Measurements from ENCODE around the gene PXT1. TPM values are rescaled to one million over a fixed set of nuclear protein-coding genes. Genes with fewer than 3 reads are reported as not detected.
A peak's percentile ranks its signal among the peaks of the same experiment; 100 is the strongest.
"Not testable (repeated sequence)": the region's sequence is repeated elsewhere in the genome, so short reads cannot be mapped to it uniquely, and the experiment has no call there.

Gene PXT1
- total RNA-seq, 6 donors from 2014 or later = 0.09 to 0.15 TPM; not detected in 4

- no peaks in the 10 kb centered on the region for H3K36me3 ChIP-seq
- TF ChIP-seq CTCF (IDR thresholded peaks at IDR 0.05) = no peak
- TF ChIP-seq POLR2AphosphoS5 (IDR thresholded peaks at IDR 0.05) = no peak
- no peak for TF ChIP-seq EP300 (IDR thresholded peaks at IDR 0.05)
- no peak for TF ChIP-seq POLR2A (IDR thresholded peaks at IDR 0.05)
- ATAC-seq (ENCODE audit: low FRiP score in 2 of 2) (peak; percentile 65 to 87), DNase-seq (peak in 1 of 2 donors; percentile 79)
- 76 to 82% methylated on average over 8 to 14 of the region's 14 CpGs for WGBS, 2 donors
- H3K4me1 ChIP-seq = peaks cover 0 to 11% (median 4%) of the 10 kb centered on the region in 4 donors
- no peaks in the 10 kb centered on the region for H3K27me3 ChIP-seq
- H3K9me3 ChIP-seq = no peaks in the 10 kb centered on the region
- peak overlapping the region; percentile 9 to 81 (median 42) for H3K27ac ChIP-seq
- H3K4me3 ChIP-seq = no peak overlapping the region
Observed at GRCh38 chr6:36368921-36369865, 73.5 kb downstream of the PXT1 start.

- TF ChIP-seq POLR2AphosphoS5 (IDR thresholded peaks at IDR 0.05) (no peak), CTCF (IDR thresholded peaks at IDR 0.05) (no peak), EP300 (IDR thresholded peaks at IDR 0.05) (no peak), POLR2A (IDR thresholded peaks at IDR 0.05) (no peak)
- 76 to 83% methylated on average over 1 of the region's 1 CpG for WGBS, 2 donors
- no peak for ATAC-seq (ENCODE audit: low FRiP score in 2 of 2)
Observed at GRCh38 chr6:36368421-36368820, 74.2 kb downstream of the PXT1 start.

GRCh38 chr6:36367743-36368142 lies 74.9 kb downstream of the PXT1 start:
- 90 to 95% methylated on average over 3 of the region's 3 CpGs for WGBS, 2 donors
- no peaks in the 10 kb centered on the region for H3K9me3 ChIP-seq
- no peaks in the 10 kb centered on the region for H3K27me3 ChIP-seq
- no peak overlapping the region for H3K27ac ChIP-seq
- DNase-seq (no peak), ATAC-seq (ENCODE audit: low FRiP score in 2 of 2) (no peak)
- TF ChIP-seq EP300 (IDR thresholded peaks at IDR 0.05) (no peak), POLR2A (IDR thresholded peaks at IDR 0.05) (no peak), CTCF (IDR thresholded peaks at IDR 0.05) (no peak), POLR2AphosphoS5 (IDR thresholded peaks at IDR 0.05) (no peak)
- no peak overlapping the region for H3K4me3 ChIP-seq
- H3K4me1 ChIP-seq = peaks cover 0 to 11% (median 4%) of the 10 kb centered on the region in 4 donors
- H3K36me3 ChIP-seq = no peaks in the 10 kb centered on the region

More at GRCh38 chr6:36368421-36368820, 74.2 kb downstream of the PXT1 start:
- Histone ChIP-seq H3K9me3 (no peaks in the 10 kb centered on the region), H3K4me3 (no peak overlapping the region), H3K27me3 (no peaks in the 10 kb centered on the region), H3K36me3 (no peaks in the 10 kb centered on the region), H3K4me1 (peaks cover 0 to 11% (median 4%) of the 10 kb centered on the region in 4 donors), H3K27ac (peak overlapping the region in 1 of 4 donors; percentile 33)
- DNase-seq = no peak

- no peak overlapping the region for H3K27ac ChIP-seq
- TF ChIP-seq CTCF (IDR thresholded peaks at IDR 0.05) (no peak), POLR2AphosphoS5 (IDR thresholded peaks at IDR 0.05) (no peak), EP300 (IDR thresholded peaks at IDR 0.05) (no peak), POLR2A (IDR thresholded peaks at IDR 0.05) (no peak)
- ATAC-seq (ENCODE audit: low FRiP score in 2 of 2) (no peak), DNase-seq (peak in 1 of 2 donors; percentile 63)
- 61 to 66% methylated on average over 18 to 19 of the region's 19 CpGs for WGBS, 2 donors
- H3K27me3 ChIP-seq = no peaks in the 10 kb centered on the region
- H3K36me3 ChIP-seq = no peaks in the 10 kb centered on the region
- no peak overlapping the region for H3K4me3 ChIP-seq
- H3K4me1 ChIP-seq = peaks cover 6 to 17% (median 10%) of the 10 kb centered on the region in 4 donors
- no peaks in the 10 kb centered on the region for H3K9me3 ChIP-seq
Observed at GRCh38 chr6:36364669-36365479, 77.8 kb downstream of the PXT1 start.

GRCh38 chr6:36364061-36364635 lies 78.5 kb downstream of the PXT1 start:
- not testable (repeated sequence) for DNase-seq; ATAC-seq (ENCODE audit: low FRiP score in 2 of 2); H3K4me3 ChIP-seq; H3K9me3 ChIP-seq; H3K36me3 ChIP-seq; H3K27me3 ChIP-seq; H3K27ac ChIP-seq
- WGBS, 2 donors = 96 to 98% methylated on average over 13 to 31 of the region's 34 CpGs
- H3K4me1 ChIP-seq = peaks cover 6 to 11% (median 9%) of the 10 kb centered on the region in 4 donors

- DNase-seq; H3K9me3 ChIP-seq; H3K27ac ChIP-seq; H3K36me3 ChIP-seq; H3K27me3 ChIP-seq; ATAC-seq (ENCODE audit: low FRiP score in 2 of 2); H3K4me3 ChIP-seq: not testable (repeated sequence)
- H3K4me1 ChIP-seq = peaks cover 9 to 17% (median 15%) of the 10 kb centered on the region in 4 donors
- 84 to 85% methylated on average over 7 to 13 of the region's 13 CpGs for WGBS, 2 donors
Observed at GRCh38 chr6:36363371-36363752, 79.3 kb downstream of the PXT1 start.

Measured in upper lobe of left lung (tissue), 6 donors.